GM18870 (cell line): ENCODE data around the gene ALS2.
A peak's percentile ranks its signal among the peaks of the same experiment; 100 is the strongest.
"Not testable (repeated sequence)": the region's sequence is repeated elsewhere in the genome, so short reads cannot be mapped to it uniquely, and the experiment has no call there.

ENCODE experiments used
- ATAC-seq: cut with Tn5 transposase; IDR thresholded peaks from one replicate; pipeline ENCODE4 v1.9.1; 2021; ENCODE audit warnings: moderate library complexity; ENCODE audit not compliant: unreplicated experiment

Gene ALS2

GRCh38 chr2:201780674-201781493 is at the start of gene ALS2:
ALS2 (minus strand) TSS chr2:201780933; CDS start chr2:201768885, 12,048 bp downstream.
- ATAC-seq = peak; percentile 85

DNA sequence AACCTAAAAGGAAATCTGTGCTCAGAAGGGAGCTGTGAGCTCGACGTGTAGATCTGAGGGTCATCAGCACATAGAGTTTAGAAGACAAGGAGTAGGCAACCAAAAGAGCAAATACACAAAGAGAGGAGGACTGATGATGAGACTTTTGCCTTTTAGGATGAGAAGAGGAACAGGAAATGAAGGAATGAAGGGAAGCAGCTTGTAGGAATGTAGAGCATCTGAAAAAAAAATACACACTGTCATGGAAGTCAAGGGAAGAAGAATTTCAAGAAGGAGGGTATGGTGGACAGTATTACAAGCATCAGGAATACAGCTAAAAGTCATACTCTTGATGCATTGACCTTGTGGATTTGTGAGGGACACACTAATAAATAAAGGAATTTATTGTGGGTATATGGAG is 47.5 kb upstream of the ALS2 start:
- no peak for ATAC-seq

GRCh38 chr2:201827621-201828020 is 46.9 kb upstream of the ALS2 start:
- no peak for ATAC-seq

GRCh38 chr2:201824212-201824611 is 43.5 kb upstream of the ALS2 start:
- ATAC-seq = no peak

DNA sequence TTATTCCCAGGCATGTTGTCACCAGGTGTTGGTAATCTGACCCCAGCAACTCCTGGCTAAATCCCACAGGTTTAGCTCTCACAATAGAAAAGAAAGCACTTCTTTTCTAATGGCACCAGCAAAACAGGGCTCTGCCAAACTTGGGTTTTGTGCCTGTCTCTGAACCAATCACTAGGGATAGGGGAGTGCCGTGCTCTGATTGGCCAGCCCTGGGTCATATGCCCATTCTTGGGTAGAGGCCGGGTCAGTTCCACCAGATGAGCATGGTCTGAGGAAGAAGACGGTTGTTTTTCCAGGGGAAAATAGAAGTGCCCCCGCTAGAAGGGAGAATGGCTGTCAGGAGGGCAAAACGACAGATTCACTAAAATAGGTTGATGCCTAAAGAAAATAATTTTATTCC is 40.3 kb upstream of the ALS2 start:
- no peak for ATAC-seq

DNA sequence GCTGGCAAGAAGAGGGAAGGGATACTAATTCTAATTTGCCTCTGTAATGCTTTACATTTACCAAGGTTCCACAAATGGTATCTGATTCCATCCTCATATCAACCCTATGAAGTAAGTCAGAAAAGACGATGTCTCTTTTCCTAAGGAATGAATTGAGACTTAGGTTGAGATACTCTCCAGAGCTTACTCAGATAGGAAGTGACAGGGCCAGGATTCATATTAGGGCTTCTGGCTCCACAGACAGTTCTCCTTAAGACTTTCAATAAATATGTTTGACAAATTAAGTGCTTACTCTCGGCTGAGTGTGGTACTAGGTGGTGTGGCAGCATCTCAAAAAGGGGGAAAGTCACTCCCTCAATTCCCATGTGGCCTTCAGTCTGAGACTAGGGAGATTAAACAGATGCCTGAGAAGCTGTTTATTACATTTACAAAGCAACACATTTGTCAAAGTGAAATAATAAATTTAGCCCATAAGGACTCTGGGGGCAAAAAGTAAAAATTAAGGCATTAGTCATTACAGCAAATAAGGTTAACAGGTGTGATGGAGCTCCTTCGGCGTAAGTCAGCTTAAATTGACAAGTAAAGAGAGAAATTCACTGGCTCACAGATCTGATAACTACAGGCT is 39.8 kb upstream of the ALS2 start:
- ATAC-seq = no peak

DNA sequence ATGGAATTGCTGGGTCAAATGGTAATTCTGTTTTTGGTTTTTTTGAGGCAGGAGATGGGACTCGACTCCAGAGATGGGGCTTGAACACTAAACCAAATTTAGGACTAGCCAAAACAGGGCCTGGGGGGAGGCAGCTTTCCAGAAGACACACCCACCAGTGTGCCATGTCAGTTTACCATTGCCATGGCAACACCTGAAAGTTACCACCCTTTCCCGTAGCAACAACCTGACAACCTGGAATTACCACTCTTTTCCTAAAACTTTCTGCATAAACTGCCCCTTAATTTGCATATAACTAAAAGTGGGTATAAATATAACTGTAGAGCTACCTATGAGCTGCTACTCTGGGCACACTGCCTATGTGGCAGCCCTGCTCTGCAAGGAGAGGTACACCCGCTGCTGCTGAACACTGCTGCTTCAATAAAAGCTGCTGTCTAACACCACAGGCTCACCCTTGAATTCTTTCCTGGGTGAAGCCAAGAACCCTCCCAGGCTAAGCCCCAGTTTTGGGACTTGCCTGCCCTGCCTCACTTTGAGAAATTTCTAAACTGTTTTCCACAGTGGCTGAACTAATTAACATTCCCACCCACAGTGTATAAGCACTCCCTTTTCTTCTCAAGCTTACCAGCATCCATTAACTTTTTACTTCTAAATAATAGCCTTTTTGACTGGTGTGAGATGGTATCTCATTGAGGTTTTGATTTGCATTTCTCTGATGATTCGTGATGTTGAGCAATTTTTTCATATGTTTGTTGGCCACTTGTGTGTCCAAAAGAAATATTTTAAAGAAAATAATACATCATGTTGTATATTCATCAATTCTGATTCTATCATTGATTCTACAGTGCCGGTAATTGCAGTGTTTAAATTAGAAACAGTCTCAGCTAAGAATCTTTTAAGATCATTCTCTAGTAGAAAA is 36.2 kb upstream of the ALS2 start:
- no peak for ATAC-seq

DNA sequence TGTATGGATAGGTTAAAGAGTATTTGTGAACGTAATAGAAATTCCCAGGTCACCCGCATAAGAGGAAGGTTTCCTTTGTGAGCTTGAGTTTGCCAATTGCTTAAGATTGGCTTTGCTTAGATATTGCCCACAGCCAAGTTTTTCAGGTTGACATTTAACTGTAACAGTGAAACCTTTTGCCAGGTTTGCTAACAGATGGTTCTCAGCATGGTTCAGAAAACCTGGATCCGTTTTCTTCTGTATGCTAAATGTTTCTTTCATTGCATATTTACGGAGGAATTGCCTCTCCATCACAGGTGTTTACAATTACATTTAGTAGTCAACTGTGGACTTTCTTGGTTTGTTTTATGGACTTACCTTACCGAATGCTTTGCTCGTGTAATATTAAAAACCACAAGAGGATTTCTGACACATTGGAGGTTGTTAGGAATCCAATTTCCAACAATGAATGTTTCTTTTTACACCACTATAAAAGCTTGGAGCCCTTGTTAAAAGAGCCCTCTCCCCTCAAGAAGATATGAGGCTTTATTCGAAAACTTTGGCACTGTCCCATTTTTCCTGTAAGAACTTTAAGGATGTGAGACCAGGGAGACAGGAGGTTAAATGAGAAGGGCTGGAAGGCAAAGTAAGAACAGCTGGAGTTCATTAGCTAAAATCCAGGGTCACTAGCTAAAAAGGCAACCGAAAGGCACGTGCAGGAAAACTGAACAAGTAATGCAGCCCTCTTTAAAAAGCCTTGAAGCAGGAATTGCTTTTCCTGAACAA is 33.4 kb upstream of the ALS2 start:
- ATAC-seq = no peak

GRCh38 chr2:201810604-201811003 is 29.9 kb upstream of the ALS2 start:
- ATAC-seq = not testable (repeated sequence)

DNA sequence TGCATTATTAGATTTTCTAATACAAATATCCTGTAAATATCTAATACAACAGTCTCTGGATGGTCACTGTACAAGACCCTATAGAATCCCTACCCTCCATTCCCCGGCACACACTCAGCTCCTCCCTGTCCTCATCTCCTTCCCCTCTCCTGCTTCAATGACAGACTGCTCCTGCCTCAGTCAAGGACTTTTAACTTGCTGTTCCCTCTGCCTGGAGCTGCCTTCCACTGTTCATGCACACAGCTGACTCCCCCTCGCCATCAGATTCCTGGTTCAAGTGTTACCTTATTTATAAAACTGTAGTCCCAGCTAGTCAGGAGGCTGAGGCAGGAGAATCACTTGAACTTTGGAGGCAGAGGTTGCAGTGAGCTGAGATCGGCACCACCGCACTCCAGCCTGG is 28.9 kb upstream of the ALS2 start:
- ATAC-seq = no peak

DNA sequence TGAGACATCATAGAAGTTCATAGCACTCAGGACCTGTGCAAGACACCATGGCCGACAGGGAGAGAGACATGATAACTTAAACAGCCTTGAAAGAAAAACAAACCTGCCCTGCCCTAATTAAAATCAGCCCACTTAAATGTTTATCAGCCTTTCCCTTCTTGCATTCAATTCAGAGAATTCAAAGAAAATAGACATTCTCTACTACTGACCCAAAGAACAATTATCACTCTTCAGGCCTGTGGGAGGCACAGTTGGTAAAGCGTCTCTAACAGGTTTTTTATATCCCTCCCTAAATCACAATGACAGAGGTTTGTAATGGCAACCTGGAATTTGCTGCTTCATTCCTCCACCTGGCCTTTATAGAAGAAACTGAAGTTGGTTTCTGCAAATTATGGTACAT is 27.3 kb upstream of the ALS2 start:
- no peak for ATAC-seq

- ATAC-seq = no peak
Observed at GRCh38 chr2:201807452-201807999, 26.8 kb upstream of the ALS2 start.

GRCh38 chr2:201806442-201807170 is 25.9 kb upstream of the ALS2 start, which contains the start of gene CDK15:
CDK15 (plus strand) TSS chr2:201806537; CDS start chr2:201806665, 128 bp downstream.
- ATAC-seq = no peak

- not testable (repeated sequence) for ATAC-seq
Observed at GRCh38 chr2:201798914-201799285, 18.2 kb upstream of the ALS2 start.

- no peak for ATAC-seq
Observed at GRCh38 chr2:201798252-201798913, 17.6 kb upstream of the ALS2 start.

DNA sequence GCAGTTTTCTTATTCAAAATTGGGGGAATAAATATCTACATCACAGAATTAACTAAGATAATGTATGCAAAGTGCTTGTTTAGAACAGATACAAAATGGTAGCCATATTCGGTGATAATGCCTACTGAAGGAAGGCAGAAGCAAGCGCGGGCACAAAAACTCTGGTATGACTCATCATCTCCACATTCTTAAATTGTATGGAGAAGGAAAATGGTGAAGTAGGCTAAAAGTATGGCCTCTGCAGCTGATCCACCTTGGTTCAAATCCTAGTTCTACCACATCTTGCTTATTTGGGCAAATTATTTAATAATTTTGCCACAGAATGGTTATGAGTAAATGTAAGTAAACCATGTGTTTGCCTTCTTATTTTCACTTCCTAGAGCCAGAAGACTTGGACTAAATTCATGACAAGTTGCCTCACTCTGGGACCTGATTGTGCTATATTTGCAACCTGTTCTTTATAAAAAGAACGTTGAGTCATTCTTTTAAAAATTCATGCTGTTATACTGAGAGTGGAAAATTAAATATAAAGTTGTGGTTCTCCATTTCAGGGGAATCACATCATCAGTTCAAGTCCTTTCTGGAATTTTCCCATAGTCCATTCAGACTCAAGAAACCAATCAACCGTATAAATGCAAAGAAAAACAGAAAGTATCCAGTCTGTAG is 16.6 kb upstream of the ALS2 start:
- no peak for ATAC-seq

DNA sequence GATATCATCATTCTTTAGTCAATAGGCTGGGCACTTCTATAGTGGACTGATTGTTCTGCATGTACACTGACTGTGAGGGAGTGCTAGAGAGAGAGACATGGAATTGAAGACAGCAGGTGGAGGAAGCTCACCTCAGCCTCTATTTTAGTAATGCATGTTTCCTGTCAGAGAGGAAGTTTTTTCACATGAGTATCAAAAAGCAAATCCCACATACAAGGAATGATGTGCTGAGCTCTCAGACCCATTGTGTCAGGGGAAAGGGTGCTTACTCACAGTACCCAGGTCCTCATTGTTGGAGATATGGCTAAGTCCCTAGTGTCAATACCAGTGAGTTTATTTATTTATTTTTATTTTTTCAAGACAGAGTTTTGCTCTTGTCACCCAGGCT is 15.7 kb upstream of the ALS2 start:
- no peak for ATAC-seq

GRCh38 chr2:201795607-201796477 is 15.1 kb upstream of the ALS2 start:
- no peak for ATAC-seq
